Measurements from ENCODE around the gene LAX1.
"Not testable (repeated sequence)": the region's sequence is repeated elsewhere in the genome, so short reads cannot be mapped to it uniquely, and the experiment has no call there.

The LAX1 gene

GRCh38 chr1:203765029-203765837 lies at the start of gene LAX1:
Gene LAX1, plus strand, starts transcription at chr1:203765183. Its CDS starts 383 bp downstream, at chr1:203765566.
- no peak for DNase-seq

- no peak for DNase-seq
These were observed 47.9 kb upstream of the LAX1 start for GRCh38 chr1:203717120-203717519.

- DNase-seq: no peak
These were observed 44.7 kb upstream of the LAX1 start for GRCh38 chr1:203720242-203720641.

GRCh38 chr1:203722909-203723308 lies 42.1 kb upstream of the LAX1 start:
- DNase-seq: no peak

- no peak for DNase-seq
These were observed 38.5 kb upstream of the LAX1 start for GRCh38 chr1:203726417-203726867.

GRCh38 chr1:203733009-203733863 lies 31.7 kb upstream of the LAX1 start:
- DNase-seq: no peak

GRCh38 chr1:203742436-203742835 lies 22.5 kb upstream of the LAX1 start:
- no peak for DNase-seq

GRCh38 chr1:203743091-203743571 lies 21.9 kb upstream of the LAX1 start:
- no peak for DNase-seq

- no peak for DNase-seq
These were observed 20.7 kb upstream of the LAX1 start for GRCh38 chr1:203744075-203744972.

GRCh38 chr1:203746281-203746680 lies 18.7 kb upstream of the LAX1 start:
- no peak for DNase-seq

- no peak for DNase-seq
These were observed 13.9 kb upstream of the LAX1 start for GRCh38 chr1:203751051-203751450.

GRCh38 chr1:203751618-203752361 lies 13.2 kb upstream of the LAX1 start:
- not testable (repeated sequence) for DNase-seq

GRCh38 chr1:203754455-203754864 lies 10.5 kb upstream of the LAX1 start:
- no peak for DNase-seq

- DNase-seq: no peak
These were observed 8.9 kb upstream of the LAX1 start for GRCh38 chr1:203756036-203756435.

- DNase-seq: peak; percentile 73
These were observed 6.2 kb upstream of the LAX1 start for GRCh38 chr1:203758749-203759148.

- no peak for DNase-seq
These were observed 4.5 kb upstream of the LAX1 start for GRCh38 chr1:203760506-203760905.

GRCh38 chr1:203761958-203762357 lies 3.0 kb upstream of the LAX1 start:
- DNase-seq: not testable (repeated sequence)

- DNase-seq: no peak
These were observed 1.5 kb upstream of the LAX1 start for GRCh38 chr1:203763505-203763904.

GRCh38 chr1:203764105-203765028 lies 616 bp upstream of the LAX1 start:
- DNase-seq: no peak

- DNase-seq: no peak
These were observed 3.3 kb downstream of the LAX1 start for GRCh38 chr1:203768256-203768655.

Measured in islet precursor cell (in vitro differentiated cells).